Hematopoietic multipotent progenitor cell treated with erythropoietin and hydrocortisone succinate and interleukin-3 and kit ligand, for 8 days (in vitro differentiated cells): ENCODE results near the gene LAMC3.
"Not testable (repeated sequence)": the region's sequence is repeated elsewhere in the genome, so short reads cannot be mapped to it uniquely, and the experiment has no call there.

ENCODE experiments used
- DNase-seq: peaks from one replicate; pipeline ENCODE4 v3.0.0-alpha.2; 2015

The LAMC3 gene

DNA sequence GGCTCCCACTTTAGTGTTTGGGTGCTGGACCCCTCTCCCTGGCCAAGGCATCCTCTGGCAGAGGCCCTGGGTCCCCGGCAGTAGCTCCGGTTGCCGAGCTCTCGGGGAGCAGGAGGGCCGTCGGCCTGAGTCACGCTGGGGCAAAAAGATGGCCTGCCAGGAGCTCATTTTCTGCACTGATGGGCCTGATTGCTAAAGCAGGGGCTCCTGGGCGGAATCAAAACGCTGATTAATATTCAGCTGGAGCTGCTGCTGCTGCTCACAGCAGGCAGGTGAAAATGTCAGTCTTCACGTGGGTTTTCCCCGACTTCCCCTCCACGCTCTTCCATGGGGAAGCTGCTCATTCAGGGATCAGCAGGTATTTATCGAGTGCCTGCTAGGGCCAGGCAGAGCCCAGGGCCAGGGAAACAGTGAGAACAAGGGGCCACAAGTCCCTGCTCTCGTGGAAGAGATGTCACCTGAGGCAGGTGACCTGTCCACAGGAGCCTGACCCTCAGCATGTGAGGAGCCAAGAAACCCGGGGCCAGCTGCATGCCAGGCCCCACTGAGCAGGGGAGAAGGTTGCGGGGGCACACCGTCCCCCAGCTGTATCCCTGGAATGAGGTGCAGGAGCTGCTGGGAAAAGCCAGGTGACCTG, 22.1 kb downstream of the LAMC3 start:
- no peak for DNase-seq

DNA sequence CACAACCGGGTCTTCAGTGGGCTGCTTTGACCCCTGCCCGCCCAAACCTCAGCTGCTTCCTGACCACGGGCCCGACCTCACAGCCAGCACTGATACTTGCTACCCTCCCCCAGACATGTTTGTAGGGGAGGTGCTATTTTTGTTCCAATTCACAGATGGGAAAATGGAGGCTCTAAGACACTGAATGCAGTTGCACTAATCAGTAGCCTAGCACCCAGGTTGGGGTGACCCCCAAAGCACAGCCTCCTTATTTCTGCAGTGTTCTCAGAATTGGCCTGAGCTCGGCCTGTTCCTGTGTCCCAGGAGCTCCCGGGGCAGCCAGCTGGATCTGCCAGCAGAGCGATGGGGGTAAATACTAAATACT, 22.6 kb downstream of the LAMC3 start:
- DNase-seq = no peak

DNA sequence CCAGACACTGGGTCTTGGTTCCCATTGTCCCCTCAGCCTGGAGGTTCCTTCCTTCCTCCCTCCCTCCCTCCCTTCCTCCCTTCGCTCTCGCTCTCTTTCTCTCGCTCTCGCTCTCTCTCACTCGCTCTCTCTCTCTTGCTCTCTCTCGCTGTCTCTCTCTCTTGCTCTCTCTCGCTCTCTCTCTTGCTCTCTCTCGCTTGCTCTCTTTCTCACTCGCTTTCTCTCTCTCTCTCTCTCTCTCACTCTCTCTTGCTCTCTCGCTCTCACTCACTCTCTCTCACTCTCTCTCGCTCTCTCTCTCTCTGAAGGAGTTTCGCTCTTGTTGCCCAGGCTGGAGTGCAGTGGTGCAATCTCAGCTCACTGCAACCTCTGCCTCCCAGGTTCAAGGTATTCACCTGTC, 23.4 kb downstream of the LAMC3 start:
- DNase-seq = no peak

DNA sequence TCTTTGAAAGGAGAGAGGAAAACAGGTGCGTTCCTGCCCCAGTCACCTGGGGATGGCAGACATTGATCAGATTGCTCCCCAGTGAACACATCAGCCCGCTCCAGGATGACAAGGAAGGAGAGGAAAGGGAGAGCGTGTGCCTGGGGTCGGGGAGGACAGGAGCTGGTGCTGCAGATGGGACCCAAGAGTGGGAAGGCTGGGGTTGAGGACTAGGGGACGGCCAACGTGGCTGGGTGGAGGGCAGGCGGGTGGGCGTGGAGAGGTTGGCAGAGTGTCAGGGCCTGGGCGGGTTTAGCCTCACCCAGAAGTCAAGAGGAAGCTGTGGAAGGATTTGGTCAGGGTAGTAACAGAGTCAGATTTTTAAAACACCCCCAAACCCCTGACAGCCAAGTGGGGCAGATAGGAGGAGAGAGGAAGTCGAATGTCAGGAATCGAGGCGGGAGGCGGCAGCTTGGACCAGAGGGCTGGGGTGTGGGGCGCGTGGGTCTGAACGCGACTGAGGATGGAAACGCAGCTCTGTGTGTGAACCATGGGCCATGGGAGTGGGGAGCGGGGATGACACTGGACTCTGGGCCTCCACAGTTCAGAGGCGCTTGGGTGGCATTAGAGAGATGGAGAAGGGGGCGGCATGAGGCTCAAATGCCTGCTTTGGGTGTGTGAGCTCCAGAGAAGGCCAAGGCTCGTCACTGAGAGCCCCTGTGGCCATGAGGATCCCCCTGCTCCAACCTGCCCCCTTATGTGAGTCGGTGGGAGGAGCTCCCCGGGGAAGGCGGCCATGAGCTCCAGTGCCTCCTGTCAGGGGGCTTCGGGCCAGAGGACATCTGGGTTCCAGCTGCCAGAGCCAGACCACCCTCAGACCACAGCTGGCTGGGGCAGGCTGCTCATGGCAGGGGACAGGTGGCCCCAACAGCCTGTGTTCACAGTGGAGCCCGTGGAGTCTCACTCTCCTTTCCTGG, 24.6 kb downstream of the LAMC3 start:
- no peak for DNase-seq

DNA sequence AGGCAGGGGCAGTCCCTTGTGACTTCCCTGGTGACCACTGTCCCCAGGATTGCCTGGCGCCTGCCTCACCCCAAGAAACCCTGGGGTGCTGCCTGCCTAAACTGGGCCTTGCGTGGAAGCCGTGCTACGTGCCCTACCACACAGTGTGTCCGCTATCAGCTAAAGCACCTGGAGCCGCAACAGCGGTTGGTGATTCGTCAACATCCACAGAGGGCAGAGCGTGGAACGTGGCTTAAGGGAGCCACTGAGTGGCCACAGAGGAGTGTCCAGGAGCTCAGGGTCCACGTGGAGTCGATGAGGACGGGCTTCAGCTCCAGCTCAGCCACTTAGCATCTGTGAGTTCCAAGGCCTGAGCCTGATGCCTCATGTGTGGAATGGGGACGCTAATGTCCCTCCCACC, 25.3 kb downstream of the LAMC3 start:
- DNase-seq = no peak

DNA sequence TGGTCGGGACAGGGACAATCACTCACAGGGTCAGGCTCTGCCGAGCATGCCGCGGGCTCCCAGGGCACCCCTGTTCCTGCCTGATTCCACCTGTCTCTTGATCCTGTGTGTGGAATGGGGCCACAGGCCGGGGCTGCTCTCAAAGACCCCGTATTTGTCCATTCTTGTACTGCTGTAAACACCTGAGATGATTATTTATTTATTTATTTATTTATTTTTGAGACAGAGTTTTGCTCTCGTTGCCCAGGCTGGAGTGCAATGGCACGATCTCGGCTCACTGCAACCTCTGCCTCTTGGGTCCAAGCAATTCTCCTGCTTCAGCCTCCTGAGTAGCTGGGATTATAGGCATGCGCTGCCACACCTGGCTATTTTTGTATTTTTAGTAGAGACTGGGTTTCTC, 25.8 kb downstream of the LAMC3 start:
- not testable (repeated sequence) for DNase-seq

DNA sequence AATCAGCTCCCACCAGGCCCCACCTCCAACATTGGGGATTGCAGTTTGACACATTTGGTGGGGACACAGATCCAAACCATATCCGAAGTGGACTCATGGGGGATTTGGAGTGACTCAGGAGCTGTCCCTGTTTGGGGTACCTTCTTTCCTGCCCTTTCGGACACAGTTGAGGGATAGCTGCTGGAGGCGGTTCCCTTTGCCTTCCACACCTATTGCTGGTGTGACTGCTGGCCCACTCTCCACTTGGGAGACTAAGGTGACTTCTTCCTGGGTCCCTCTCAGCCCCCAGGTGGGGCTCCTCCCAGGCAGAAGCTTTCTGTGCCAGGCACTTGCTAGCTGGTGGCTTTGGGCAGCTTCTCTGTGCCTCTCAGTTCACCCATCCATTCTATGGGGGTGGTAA, 26.6 kb downstream of the LAMC3 start:
- DNase-seq = no peak

DNA sequence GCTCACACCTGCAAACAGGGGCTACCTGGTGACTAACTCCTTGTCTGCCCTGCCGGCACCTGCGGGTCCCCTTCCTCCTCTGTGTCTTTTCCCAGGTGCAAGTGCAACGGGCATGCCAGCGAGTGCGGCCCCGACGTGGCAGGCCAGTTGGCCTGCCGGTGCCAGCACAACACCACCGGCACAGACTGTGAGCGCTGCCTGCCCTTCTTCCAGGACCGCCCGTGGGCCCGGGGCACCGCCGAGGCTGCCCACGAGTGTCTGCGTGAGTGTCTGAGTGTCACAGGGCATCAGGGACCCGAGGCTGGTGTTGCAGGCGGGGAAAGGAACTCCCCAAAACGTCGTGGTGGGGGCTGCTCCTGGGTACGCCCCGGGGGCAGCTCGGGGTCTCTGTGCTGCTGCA, 27.1 kb downstream of the LAMC3 start:
- DNase-seq = no peak

DNA sequence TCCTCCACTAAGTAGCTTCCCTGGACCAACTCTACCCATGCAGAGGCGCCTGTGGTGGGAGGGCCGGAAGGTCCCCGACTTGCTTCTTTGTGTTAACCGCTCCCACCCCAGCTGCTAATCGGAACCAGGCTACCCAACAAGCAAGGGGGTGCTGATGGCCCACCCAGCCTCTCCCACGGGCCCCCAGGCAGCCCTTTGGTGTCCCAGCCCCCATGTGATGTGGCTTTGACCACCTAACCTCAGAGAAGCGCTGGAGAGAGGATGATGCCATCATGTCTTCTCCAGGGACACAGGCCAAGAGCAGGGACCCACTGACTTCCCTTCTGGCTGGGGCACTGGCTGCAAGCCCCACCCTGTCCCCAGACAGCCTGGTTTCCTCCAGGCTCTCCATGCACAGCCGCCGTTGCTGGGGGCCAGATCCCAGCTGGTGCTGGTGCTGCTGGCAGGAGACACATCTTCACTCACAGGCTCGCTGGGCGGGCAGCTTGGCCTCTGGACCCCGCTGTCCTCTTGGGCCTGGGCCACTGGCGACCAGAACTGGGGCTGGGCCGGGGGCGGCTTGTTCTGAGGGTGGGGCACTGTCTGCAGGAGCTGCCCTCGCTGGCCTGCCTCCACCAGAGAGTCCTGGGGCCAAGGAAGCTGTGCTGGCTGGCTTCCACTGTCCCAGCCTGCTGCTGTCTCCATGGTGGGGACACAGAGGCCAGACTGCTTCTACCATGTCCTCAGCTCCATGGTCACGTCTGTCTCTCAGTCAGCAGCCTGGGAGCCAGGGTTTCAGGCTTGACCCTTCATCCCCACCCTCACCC, 27.8 kb downstream of the LAMC3 start:
- DNase-seq = no peak

DNA sequence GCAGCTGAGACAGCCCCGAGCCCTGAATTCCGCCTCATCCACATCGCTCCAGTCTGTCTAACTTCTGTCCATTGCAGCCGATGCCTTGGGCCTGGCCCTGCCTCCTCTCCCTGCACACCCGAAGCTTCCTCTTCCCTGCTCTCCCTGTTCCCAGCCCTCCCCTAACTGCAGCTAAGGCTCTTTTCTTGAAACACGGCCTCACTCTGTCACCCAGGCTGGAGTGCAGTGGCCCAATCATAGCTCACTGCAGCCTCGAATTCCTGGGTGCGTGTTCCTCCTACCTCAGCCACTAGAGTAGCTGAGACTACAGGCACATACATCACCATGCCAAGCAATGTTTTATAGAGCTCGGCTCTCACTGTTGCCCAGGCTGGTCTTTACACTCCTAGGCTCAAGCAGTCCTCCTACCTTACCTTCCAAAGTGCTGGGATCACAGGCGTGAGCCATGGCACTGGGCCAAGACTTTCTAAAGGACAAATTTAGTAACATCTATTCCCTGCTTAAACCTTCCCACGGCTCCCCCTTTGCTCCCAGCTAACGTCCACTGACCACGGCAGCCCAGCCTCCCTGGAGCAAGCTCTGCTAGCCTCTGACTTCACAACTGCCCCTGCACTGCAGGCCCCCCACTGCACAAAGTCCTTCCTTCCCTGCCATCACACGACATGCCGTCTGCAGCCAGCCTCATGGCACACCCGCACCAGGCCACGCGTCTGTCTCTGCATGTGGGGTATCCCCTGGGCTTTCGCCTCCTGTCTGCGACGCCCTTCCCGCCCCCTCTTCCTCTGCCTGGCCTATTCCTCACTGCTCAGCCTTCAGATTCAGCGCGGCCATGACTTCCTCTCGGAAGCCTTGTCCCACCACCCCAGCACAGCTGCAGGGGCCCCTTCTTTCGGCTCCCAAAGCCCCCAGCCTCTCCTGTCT, 28.6 kb downstream of the LAMC3 start:
- DNase-seq = no peak

DNA sequence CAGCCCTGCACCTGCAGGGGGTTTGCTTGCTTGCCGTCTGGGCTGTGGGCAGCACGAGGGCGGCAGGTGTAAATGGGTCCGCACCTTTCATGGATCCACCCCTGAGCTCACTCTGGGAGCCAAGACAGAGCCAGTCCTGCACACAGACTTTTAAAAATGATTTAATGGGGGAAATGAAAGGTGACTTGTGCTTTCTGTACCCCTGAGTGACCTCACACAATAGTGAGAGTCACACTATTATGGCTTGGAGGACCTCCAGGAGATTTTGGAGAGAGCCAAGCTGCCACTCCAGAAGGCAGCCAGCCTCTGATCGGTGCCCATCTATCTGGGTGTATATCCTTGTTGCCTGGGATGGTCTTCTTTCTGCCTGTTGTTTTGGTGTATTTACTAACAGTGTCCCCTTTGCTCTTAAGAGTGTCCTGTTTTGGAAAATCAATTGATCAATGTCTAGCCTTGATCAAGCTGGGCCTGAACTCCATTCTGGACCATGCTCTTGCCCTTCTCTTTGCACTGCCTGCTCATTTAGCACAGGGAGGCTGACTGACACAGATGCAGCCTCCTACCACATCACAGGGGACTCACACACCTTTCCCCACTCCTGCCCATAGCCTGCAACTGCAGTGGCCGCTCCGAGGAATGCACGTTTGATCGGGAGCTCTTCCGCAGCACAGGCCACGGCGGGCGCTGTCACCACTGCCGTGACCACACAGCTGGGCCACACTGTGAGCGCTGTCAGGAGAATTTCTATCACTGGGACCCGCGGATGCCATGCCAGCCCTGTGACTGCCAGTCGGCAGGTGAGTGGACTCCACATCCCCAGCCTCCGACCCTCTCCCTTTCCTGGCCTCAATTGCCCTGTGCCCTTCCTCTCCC, 29.5 kb downstream of the LAMC3 start:
- DNase-seq = no peak

DNA sequence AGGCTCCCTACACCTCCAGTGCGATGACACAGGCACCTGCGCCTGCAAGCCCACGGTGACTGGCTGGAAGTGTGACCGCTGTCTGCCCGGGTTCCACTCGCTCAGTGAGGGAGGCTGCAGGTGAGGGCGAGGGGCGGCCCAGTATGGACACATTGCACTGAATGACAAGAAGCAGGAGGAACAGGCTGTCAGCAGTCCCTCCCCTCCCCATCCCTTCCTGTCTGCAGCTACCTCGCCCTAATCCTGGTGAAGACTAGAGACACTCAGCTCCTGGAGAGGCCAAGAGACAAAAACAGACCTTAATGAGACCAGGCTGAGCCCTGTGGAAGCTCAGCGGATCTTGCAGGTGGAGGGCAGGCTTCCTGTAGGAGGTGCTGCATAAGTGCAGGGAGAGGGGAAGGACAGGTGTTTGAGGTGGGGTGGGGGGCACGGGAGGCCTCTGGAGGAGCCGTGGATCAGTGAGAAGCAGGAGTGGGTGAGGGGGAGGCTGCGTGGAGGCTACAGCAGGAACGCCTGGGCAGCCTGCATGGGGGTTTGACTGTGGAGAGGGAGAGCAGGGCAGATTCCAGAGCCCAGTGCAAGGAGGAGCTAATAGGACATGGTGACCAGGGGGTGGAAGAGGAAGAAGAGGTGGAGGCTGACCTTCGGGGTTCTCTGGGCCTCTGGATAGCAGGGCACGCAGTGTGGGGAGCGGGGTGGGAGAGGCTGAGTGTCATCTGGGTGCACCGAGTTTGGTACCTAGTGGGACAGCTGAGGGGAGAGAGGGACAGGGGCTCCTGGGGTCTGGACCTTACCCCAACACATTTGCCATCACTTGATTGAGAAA, 30.4 kb downstream of the LAMC3 start:
- DNase-seq = no peak

DNA sequence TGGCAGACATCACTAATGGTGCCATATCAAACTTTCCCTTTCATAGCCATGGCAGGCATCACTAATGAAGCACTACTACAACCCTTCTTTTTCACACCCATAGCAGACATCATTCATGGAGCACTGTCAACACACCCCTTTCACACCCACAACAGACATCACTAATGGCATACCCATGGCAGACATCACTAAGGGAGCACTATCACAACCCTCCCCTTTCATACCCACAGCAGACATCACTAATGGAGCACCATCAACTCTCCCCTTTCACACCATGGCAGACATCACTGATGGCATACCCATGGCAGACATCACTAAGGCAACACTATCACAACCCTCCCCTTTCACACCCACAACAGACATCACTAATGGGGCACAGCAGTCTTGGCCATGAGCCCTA, 33.7 kb downstream of the LAMC3 start:
- no peak for DNase-seq

DNA sequence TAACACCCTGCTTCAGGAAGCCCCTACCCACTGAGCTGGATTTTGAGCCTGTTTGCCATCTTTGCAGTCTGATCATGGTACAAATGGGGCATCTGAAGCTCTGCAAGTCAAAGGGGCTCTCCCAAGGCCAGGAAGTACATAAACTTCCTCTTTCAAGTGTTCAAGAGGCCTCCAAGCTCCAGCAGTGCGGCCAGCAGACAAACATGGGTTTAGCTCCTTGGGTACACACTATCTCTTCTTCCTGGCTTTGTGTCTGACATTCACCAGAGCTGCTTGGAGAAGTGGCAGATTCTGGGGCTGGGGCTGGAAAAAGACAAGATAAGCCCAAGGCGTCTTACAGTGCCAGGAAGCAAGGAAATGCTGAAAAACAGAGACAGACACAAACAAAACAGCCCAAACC, 34.1 kb downstream of the LAMC3 start:
- no peak for DNase-seq

DNA sequence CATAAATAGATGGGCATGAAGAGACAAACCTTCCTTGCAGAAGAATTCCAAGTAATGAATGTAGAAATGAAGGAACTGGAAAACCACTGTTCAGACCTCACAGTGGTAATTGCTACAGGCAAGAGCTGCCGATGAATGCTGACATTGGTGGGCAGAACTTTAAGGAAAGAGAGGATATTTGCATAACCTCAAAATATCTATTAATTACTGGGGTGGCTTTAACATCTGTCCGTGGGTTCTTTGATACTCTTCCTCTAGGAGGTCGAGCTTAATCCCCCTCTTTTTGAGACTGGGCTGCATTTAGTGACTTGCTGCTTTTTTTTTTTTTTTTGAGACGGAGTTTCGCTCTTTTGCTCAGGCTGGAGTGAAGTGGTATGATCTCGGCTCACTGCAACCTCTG, 34.7 kb downstream of the LAMC3 start:
- no peak for DNase-seq

DNA sequence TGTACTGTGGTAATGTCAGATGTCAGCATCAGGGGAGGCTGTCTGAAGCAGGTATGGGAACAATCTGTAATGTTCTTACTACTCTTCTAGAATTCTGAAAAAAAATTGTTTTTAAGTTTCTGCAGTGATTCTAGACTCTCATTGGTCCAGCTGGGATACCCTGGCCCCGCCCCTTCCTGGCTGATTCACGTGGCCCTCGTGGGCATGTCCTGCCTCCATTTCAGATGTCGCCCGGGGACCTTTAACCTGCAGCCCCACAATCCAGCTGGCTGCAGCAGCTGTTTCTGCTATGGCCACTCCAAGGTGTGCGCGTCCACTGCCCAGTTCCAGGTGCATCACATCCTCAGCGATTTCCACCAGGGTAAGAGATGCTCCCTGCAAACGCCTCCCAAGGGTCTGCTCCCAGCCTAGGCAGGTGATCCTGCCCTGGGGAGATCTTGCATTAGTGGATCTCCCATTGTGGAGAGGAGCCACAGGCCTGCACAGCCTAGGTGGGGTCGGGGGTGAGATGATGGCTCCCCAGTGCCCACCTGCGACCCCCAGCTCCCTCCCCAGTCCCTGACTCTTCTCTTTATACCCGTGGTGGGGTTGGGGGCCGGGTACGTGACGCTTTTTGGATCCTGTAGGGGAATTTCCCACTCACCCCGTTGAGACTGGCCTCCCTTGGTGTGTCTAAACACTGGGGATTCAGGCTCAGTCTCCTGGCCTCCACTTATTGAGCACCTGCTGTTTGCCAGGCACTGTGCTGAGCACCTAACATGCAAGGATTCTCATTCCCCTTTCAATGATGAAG, 36.5 kb downstream of the LAMC3 start:
- no peak for DNase-seq

DNA sequence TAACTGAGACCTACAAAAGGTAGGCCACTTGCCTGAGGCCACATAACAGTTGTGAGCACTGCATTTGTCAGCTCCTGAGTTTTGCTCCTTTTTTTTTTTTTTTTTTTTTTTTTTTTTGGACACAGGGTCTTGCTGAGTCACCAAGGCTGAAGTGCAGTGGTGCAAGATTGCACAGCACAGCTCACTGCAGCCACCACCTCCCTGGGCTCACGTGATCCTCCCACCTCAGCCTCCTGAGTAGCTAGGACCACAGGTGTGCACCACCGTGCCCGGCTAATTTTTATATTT, 37.1 kb downstream of the LAMC3 start:
- DNase-seq = no peak

DNA sequence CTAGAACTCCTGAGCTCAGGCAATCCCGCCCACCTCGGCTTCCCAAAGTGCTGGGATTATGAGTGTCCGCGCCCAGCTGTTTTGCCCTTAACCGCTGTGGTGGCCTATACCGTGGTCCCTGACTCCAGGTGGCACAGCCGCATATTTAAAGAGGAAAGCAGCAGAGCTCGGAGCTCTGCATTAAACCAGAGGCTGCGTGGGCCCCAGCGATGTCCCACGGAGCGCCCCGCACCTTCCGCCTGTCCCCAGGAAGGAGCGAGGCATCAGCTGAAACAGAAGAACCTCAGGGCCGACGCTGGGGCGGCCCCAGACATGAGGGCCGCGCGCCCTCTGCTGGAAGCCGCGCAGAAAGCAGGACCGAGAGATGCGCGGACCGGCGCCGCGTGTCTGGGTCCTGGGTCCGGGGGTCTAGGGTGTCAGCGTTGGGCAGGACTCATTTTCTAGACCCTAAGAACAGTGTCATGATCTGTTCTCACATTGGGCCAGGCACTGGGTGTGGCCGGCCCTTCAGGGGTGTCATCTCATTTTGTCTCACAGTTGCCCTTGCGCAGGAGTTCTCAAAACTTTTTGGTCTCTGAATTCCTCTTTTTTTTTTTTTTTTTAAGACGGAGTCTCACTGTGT, 37.7 kb downstream of the LAMC3 start:
- peak; percentile 66 for DNase-seq

DNA sequence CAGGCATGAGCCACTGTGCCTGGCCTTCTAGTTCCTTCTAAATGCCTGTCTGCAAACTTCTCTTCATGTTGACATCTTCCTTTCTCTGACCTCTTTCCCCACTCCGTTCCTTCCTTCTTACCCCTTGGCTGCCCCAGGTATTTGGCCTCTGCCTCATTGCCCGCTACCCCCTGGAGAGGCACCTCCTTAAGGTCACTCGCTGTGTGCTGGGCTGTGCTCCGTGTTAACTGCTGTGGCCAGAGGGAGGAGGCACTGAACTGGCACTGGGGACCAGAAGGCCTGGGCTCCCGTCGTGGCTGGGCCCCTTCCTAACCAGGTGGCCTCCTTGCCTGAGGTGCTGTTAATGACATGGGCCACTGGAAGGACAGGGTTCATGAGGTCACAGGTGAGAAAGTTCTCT, 39.4 kb downstream of the LAMC3 start:
- no peak for DNase-seq

DNA sequence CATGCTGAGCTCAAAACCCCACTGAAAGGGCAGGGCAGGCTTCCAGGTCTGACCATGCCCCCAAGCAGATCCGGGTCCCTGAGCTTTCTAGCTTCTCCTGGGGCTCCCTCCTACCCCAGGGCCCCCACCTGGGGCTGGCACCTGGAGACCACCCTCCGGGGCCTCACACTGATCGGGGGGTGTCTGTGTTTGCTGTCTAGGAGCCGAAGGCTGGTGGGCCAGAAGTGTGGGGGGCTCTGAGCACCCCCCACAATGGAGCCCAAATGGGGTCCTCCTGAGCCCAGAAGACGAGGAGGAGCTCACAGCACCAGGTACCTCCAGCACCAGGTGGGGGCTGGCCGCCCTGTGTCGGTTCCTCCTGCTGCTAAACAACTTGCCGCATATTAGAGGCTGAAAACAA, 39.8 kb downstream of the LAMC3 start:
- no peak for DNase-seq
